Muscle layer of duodenum (tissue), 2 donors: ENCODE results near the gene LHX1.
A peak's percentile ranks its signal among the peaks of the same experiment; 100 is the strongest.

Source experiments
- H3K27ac ChIP-seq: one replicate; pipeline ENCODE4 v1.7.0; 2013; ENCODE audit warnings: mild to moderate bottlenecking, low read length
- H3K27me3 ChIP-seq: one replicate; pipeline ENCODE4 v1.7.0; 2013; ENCODE audit warnings: low read depth, mild to moderate bottlenecking, control low read depth, low read length
- H3K36me3 ChIP-seq, 2 donors: one replicate each; pipeline ENCODE4 v1.7.0; 2013; ENCODE audit warnings: low read length in 2 of 2, control low read depth in 1 of 2, mild to moderate bottlenecking in 1 of 2; ENCODE audit not compliant: insufficient read depth in 2 of 2, control insufficient read depth in 1 of 2
- H3K4me1 ChIP-seq, 2 donors: one replicate each; pipeline ENCODE4 v1.7.0; 2013; ENCODE audit warnings: low read length in 2 of 2, mild to moderate bottlenecking in 2 of 2, control low read depth in 1 of 2, moderate library complexity in 1 of 2; ENCODE audit not compliant: insufficient read depth in 2 of 2, control insufficient read depth in 1 of 2
- H3K4me3 ChIP-seq, 2 donors: one replicate each; pipeline ENCODE4 v1.7.0; 2013; ENCODE audit warnings: low read length in 2 of 2, low read depth in 1 of 2, mild to moderate bottlenecking in 1 of 2
- H3K9me3 ChIP-seq, 2 donors: one replicate each; pipeline ENCODE4 v1.7.0; 2013; ENCODE audit warnings: low read length in 2 of 2, control low read depth in 1 of 2, mild to moderate bottlenecking in 1 of 2; ENCODE audit not compliant: control insufficient read depth in 1 of 2
- donor health status: healthy.

LHX1 gene

DNA sequence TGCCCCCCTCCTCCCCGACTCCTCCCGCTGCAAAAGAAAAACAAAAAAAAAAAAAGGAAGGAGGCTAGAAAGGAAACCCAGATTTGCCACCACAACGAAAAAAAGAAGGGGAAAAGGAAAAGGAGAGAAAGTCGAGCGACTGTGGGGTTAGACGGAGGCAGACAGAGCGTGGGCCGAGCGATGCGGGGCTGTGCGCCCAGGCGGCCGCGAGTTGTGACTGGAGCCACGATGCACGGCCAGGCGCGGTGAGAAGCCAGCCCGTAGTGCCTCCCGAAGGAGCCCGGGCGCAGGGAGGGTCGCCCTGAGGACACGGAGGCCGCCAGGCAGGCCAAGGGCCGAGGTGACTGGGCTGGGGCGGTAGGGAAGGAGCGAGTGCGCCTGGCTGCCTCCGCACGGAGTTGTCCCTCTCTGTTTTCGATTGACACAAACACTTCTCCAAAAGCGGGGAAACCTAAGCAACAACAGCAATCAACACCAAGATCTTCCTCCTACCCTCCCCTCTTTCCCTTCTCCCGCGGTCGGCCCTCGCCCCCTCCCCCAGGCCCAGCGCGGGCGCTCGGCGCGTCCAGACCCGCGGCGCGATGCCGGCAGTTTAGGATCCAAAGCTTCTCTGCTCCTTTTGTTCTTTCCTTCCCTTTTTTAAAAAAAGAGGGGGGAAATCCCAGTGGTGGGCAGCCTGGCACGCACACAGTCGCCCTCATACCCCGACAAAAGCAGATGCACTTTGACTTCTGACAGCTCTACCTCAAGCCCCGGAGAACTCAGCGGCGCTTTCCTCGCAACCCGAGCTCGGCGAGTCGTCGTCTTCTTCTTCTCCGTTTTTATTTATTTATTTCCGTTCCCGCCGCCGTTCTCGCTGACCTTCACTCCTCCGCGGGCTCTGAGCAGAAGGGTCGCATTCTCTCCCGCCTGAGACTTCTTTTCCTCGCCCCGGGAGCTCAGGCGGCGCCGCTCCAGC is at the start of gene LHX1:
LHX1 (plus strand) TSS at position 475 of the 958 bp plus-strand sequence. CDS start 723 bp downstream, outside the sequence.
- no peaks in the 10 kb centered on the region for H3K9me3 ChIP-seq
- H3K4me3 ChIP-seq, result peak within 1 kb of the TSS in 1 of 2 donors; percentile 47
- no peak within 1 kb of the TSS for H3K27ac ChIP-seq
- peaks cover 0 to 78% of the 10 kb centered on the region in 2 donors for H3K4me1 ChIP-seq
- H3K27me3 ChIP-seq, result peaks cover 96% of the 10 kb centered on the region
- no peaks in the 10 kb centered on the region for H3K36me3 ChIP-seq

DNA sequence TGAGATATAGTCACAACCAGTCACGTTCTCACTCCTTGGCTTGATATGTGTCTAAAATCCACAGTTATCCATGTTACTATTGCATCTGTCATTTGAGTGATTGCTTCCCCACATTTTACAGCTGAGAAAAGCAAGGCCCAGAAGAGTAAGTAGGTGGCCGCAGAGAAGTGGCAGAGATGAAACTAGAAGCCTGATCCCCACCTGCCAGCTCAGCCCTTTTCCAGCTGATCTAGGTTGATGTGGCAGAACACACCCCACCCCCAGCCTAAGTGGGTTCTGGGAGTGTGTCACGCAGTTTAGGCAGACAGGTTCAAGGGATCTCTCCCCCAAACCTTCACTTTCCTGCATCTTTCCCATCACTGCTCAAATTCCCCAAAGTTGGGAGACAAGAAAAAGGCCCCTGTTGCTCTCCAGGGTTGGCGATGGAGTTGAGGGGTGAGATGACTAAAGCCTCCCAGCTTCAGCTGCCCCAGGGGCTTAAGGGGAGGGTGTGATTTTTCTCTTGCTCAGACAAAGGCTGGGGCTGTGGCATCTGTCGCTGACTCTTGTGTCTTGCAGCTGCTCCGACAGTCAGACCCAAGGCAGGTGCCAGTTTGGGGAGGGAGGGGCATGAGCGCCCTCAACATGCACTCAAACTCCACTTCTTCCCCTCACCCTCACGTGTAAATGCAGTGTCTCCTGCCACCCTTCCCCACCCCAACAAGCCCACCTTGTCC is 48.9 kb upstream of the LHX1 start:
- peaks cover 15% of the 10 kb centered on the region for H3K27me3 ChIP-seq

DNA sequence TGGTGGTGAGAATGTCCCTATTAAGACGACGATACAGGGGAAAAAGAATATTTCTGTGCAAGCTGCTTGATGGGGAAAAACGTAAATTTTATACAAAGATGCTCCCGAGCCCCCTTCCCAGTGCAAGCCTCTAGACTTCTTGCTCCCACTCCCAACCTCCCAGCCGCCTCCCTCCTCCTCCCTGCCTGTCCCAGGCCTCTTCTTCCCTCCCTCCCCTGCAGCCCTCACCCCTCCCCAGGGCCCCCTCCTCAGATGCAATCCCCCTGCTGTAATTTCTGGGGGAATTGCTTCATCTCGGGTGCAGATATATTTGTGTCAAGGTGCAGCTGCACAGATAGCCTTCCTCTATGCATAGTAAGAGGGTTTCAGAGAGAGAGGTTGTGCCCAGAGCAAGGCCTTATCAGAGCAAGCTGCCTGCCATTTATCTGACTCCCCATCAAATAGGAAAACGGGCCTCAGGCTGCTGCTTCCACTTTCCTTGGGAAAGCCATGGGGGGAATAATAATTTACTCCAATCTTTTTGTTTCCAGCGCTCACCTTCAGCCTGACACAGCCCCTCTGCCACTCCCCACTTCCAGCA is 47.4 kb upstream of the LHX1 start:
- H3K36me3 ChIP-seq, result no peaks in the 10 kb centered on the region
- H3K4me1 ChIP-seq, result no peaks in the 10 kb centered on the region
- peaks cover 9% of the 10 kb centered on the region for H3K27me3 ChIP-seq
- H3K4me3 ChIP-seq, result no peak overlapping the region
- H3K9me3 ChIP-seq, result no peaks in the 10 kb centered on the region
- H3K27ac ChIP-seq, result no peak overlapping the region

More for the DNA sequence above, 48.9 kb upstream of the LHX1 start:
- H3K4me3 ChIP-seq, result no peak overlapping the region
- H3K27ac ChIP-seq, result no peak overlapping the region
- H3K36me3 ChIP-seq, result no peaks in the 10 kb centered on the region
- H3K9me3 ChIP-seq, result no peaks in the 10 kb centered on the region
- H3K4me1 ChIP-seq, result no peaks in the 10 kb centered on the region

DNA sequence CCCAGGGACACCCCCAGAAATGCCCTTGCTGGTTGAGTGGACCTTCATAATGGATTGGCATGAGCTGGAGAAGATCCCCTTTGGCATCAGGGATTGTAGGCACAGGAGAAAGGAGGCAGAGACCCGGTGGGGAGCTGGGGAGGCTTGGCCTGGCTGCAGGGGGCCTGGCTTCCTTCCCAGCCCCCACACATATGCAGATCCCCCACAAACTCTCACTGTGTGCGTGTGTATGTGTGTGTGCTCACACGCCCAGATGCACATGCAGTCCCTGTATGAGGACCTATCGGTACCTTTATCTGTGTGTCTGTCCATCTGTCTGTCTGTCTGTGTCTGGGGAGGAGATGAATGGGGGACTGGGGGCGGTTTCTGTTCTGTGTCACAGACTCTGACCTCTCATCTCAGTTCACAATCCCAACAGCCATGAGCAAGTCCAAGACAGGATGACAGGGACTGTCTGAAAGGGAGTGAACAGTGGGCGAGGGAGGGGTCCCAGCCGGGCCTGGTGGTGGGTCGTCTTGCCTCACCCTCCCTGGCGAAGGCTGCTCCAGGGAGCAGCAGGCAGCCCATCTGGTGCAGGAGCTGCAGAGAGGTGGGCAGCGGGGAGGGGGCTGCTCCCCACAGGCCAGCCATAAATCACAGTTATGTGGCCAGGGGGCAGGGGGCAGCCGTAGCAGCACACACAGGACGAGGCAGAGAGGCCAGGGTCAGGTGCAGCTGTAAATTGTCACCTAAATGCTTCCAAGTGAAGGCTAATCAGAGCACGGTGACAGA is 46.7 kb upstream of the LHX1 start:
- Histone ChIP-seq H3K4me1 (no peaks in the 10 kb centered on the region), H3K4me3 (no peak overlapping the region), H3K27ac (no peak overlapping the region), H3K36me3 (no peaks in the 10 kb centered on the region), H3K9me3 (no peaks in the 10 kb centered on the region), H3K27me3 (peaks cover 3% of the 10 kb centered on the region)

DNA sequence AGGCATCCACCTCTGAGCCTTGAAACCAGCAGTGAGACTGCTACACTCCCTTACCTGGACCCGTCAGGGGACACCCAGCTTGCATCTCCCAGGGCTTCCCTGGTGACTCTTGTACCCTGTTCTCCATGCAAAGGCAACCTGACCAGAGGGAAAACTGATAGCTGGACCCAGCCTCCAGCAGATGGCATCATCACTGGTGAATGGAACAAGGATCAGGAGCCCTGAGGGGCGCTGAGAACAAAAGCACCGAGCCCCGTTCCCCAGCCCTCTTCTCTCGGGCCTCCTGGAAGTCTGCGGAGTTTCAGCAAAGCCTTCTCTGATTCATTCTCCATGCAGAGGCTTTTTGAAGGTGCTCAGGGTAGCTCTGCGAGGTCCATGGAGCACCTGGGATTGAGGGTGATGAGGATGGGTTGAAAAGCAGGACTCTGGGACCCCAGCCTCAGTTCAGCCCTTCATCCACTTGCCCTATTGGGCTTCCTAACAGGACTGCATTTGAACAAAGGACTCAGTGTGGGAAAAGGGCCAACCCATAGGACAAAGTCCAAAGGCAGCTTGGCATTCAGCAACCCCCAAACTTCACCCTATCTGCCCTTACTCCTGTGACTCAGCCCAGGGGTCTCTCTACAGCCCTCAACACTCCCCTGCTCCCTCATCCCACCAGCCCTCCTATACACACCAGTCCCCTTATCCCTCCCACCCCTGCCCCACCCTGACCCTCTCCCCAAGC is 45.0 kb upstream of the LHX1 start:
- H3K27me3 ChIP-seq, result no peaks in the 10 kb centered on the region
- H3K4me3 ChIP-seq, result no peak overlapping the region
- no peaks in the 10 kb centered on the region for H3K9me3 ChIP-seq
- no peaks in the 10 kb centered on the region for H3K36me3 ChIP-seq
- H3K27ac ChIP-seq, result no peak overlapping the region
- H3K4me1 ChIP-seq, result no peaks in the 10 kb centered on the region

DNA sequence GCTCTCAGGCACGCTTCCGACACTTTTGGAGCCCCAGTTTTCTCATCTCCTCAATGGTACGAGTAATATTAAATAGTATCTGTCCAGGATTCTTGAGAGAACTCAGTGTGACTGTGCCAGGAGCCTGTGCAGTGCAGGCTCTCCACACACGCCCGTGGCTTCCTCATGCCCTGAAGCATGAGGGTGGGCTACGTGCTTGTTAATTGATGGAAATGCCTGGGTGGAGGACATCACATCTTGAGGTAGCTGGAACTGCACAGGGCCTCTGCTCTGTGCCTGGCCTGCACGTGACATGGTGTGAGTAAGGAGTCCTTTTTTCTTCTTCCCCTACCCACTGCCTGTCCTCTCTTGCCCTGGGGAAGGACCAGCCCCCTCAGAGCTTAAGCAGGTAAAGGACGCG is 43.1 kb upstream of the LHX1 start:
- no peaks in the 10 kb centered on the region for H3K27me3 ChIP-seq
- no peak overlapping the region for H3K4me3 ChIP-seq
- H3K27ac ChIP-seq, result no peak overlapping the region
- no peaks in the 10 kb centered on the region for H3K4me1 ChIP-seq
- H3K9me3 ChIP-seq, result no peaks in the 10 kb centered on the region
- no peaks in the 10 kb centered on the region for H3K36me3 ChIP-seq

DNA sequence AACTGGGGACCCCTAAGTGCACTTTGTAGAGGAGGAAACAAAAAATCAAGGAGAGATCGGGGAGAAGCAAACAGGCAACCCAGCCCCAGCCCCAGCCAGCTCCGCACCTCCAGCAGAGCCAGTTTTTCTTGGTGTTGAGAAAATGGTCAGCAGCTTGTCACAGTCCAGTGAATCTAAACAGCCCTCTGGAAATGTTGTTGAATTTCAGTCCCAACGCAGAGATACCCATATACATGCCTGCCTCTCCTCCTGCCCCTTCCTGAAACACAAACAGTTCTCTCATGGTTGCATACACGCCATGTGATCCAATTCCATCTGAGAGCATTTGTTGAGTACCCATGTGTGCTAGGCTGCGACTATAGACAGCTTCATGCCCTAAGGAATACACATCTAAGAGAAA is 42.4 kb upstream of the LHX1 start:
- Histone ChIP-seq H3K27ac (no peak overlapping the region), H3K9me3 (no peaks in the 10 kb centered on the region), H3K4me1 (no peaks in the 10 kb centered on the region), H3K27me3 (no peaks in the 10 kb centered on the region), H3K4me3 (no peak overlapping the region), H3K36me3 (no peaks in the 10 kb centered on the region)

DNA sequence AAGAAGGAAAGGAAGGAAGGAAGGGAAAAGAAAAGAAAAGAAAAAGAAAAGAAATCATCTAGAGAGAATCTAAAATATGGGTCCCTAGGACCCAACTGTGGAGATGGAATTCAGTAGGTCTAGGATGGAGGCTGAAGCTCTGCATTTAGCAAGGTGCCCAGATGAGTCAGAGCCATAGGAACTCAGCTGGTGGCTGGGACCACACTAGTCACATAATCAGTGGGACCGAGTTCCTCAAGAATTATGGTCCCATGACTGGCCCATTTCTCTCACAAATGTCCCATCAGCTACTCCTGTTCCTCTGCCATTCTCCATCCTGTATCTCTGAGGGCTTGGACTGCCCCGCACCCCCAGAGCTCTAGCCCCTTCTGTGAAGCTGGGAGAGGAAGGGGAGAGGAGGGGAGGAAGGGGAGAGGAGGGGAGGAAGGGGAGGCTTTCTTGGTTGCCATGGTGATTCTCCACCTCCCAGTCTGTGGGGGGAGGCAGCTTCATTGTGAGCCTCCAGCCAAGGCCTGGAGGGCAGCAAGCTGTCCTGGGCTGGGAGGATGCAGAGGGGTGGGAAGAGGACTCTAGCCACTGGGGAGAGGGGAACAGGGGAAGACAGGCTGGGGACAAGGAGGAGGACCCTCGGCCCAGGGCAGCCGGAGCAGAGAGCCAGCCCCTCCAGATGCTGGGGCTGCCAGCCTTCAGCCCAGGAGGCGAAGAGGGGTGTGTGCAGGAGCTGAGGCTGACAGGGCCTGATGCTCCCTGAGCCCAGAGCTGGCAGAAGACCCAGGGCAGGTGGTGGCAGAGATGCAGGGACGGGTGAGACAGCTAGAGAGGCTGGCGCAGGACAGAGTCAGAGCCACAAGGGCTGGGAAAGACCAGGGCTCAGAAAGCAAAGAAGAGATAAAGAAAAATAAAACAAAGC is 37.8 kb upstream of the LHX1 start:
- Histone ChIP-seq H3K36me3 (no peaks in the 10 kb centered on the region), H3K4me3 (no peak overlapping the region), H3K27me3 (no peaks in the 10 kb centered on the region), H3K27ac (no peak overlapping the region), H3K4me1 (no peaks in the 10 kb centered on the region), H3K9me3 (no peaks in the 10 kb centered on the region)

DNA sequence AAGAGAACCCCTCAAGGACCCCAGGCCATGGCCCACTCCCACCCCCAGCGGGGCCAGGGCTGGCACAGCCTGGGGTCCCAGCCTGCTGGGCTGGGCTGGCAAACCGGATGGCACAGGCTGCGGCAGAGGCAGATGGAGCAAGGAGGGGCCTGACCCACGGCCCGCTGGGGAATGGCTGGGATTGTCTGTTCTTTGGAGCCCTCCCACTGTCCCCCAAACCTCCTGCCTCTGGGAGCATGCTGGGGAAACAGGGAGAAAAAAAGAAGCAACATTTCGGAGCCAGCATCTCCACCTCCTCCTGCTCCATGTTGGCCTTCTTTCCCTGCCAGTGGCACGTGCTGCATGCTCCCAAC is 37.1 kb upstream of the LHX1 start:
- H3K4me1 ChIP-seq, result no peaks in the 10 kb centered on the region
- H3K36me3 ChIP-seq, result no peaks in the 10 kb centered on the region
- no peak overlapping the region for H3K27ac ChIP-seq
- H3K27me3 ChIP-seq, result no peaks in the 10 kb centered on the region
- no peak overlapping the region for H3K4me3 ChIP-seq
- no peaks in the 10 kb centered on the region for H3K9me3 ChIP-seq

DNA sequence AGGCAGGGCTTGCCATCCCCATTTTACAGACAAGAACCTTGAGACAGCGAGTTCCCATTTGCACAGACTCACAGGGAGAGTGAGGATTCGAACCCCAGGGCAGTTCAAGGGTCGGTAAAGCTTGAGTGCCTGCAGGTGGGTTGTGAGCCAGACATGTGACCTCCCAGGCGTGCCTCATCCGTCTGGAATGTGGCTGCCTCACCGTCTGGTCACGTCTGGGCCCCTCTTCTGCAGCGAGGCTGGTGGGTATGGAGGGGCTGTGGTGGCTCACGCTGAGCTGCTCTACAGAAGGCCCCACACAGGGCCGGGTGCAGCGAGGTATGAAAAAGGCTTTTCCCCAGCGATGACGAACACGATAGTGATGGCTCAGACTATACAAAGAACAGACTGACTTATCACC is 35.8 kb upstream of the LHX1 start:
- H3K27me3 ChIP-seq, result no peaks in the 10 kb centered on the region
- H3K4me1 ChIP-seq, result no peaks in the 10 kb centered on the region
- no peaks in the 10 kb centered on the region for H3K9me3 ChIP-seq
- H3K4me3 ChIP-seq, result no peak overlapping the region
- H3K36me3 ChIP-seq, result no peaks in the 10 kb centered on the region
- H3K27ac ChIP-seq, result no peak overlapping the region
